ENCODE measurements around the gene CYS1.

GRCh38 chr2:10041711-10042110 is 38.5 kb downstream of the CYS1 start:
- TF ChIP-seq POLR2AphosphoS5 (IDR thresholded peaks at IDR 0.05) = no peak
- TF ChIP-seq CTCF (IDR thresholded peaks at IDR 0.05) = no peak
